AG09319 (cell line): ENCODE results near the gene CHD9NB.
"Not testable (repeated sequence)": the region's sequence is repeated elsewhere in the genome, so short reads cannot be mapped to it uniquely, and the experiment has no call there.

Experiments used
- DNase-seq: peaks from one replicate; pipeline ENCODE4 v3.0.0-alpha.2; 2010; ENCODE audit warnings: low read depth; ENCODE audit errors: extremely low read depth
- TF ChIP-seq, protein P1 (sequence below): IDR thresholded peaks from 2 replicates; pipeline ENCODE4 v1.5.1; 2011; ENCODE audit warnings: low read depth, mild to moderate bottlenecking, inconsistent platforms, low read length, moderate library complexity

The CHD9NB gene

DNA sequence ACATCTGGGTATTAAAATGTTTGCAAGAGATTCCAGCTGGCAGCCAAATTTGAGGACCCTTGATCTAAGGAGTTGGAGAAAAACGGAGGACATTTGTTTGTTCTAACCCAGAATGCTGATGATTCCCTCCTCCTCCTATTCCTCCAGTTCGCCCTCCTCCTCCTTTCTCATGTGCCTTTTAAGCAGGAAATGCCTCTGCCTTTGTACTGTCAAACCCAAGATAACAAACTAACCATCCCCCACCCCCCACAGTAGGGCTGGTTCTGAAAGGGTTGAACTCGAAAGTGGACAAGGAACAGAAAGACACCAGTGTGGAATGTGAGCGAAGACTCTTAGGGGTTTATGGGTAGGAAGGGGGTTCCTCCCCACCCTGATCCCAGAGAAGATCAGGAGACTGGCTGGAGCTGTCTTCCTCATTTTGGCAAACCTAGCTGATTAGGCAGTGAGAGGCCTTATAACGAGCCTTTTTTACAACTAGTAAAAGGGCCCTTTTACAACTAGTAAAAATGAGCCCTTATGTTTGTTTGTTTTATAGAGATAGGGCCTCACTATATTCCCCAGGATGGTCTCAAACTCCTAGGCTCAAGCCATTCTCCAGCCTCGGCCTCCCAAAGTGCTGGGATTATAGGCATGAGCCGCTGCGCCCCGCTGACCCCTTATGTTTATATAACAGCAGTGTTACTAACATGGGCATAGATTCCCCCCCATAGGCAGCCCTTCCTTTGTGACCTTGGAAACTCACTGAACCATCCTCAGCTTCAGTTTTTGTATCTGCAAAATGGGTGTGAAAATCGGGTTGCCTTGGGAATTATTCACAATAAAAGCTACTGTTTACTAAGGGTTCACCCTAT lies 3.1 kb upstream of the CHD9NB start:
- TF ChIP-seq, protein P1, sequence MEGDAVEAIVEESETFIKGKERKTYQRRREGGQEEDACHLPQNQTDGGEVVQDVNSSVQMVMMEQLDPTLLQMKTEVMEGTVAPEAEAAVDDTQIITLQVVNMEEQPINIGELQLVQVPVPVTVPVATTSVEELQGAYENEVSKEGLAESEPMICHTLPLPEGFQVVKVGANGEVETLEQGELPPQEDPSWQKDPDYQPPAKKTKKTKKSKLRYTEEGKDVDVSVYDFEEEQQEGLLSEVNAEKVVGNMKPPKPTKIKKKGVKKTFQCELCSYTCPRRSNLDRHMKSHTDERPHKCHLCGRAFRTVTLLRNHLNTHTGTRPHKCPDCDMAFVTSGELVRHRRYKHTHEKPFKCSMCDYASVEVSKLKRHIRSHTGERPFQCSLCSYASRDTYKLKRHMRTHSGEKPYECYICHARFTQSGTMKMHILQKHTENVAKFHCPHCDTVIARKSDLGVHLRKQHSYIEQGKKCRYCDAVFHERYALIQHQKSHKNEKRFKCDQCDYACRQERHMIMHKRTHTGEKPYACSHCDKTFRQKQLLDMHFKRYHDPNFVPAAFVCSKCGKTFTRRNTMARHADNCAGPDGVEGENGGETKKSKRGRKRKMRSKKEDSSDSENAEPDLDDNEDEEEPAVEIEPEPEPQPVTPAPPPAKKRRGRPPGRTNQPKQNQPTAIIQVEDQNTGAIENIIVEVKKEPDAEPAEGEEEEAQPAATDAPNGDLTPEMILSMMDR = no peak
- peak; percentile 39 for DNase-seq

DNA sequence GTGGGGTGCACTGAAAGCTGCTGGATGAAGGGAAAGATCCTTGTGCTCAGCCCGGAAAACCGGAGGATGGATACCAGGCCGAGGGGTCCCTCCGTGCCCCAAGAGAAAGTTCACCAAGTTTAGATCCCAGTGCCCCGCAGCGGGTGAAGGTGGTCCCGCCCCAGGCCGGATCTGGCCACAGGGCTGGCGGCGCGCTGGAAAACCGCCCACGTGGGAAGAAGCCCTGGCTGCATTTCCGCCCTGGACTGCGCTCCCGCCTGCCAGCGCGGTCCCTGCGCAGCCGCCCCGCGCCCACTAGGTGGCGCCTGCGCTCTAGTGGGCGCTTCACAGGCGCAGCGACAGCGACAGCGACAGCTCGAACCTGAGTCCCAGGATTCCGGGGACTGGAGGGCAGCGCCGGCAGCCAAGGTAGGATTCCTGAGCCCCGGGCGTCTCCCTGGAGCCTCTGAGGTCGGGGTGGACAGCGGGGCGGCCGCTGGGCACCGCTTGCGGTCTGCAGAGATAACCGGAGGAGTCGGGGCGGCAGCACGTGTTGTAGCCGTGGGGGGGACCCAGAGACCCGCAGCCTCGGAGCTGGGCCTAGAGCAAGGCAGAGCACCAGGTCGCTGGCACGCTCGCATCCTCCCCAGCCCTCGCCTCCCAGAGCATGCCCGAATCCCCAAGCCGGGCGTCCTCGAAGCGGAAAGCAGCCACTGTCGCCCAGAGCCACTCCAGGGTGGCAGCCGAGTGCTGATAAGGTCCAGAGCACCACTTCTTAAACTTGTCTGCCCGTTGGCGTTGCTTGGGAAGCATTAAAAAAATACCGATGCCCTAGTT lies 2.2 kb upstream of the CHD9NB start, which contains the start of gene CHD9:
Gene CHD9, plus strand, starts transcription at position 322 of the 816 bp plus-strand sequence. CDS start 101,099 bp downstream, outside the sequence.
- DNase-seq = peak; percentile 46
- TF ChIP-seq, protein P1 = peak; percentile 88

DNA sequence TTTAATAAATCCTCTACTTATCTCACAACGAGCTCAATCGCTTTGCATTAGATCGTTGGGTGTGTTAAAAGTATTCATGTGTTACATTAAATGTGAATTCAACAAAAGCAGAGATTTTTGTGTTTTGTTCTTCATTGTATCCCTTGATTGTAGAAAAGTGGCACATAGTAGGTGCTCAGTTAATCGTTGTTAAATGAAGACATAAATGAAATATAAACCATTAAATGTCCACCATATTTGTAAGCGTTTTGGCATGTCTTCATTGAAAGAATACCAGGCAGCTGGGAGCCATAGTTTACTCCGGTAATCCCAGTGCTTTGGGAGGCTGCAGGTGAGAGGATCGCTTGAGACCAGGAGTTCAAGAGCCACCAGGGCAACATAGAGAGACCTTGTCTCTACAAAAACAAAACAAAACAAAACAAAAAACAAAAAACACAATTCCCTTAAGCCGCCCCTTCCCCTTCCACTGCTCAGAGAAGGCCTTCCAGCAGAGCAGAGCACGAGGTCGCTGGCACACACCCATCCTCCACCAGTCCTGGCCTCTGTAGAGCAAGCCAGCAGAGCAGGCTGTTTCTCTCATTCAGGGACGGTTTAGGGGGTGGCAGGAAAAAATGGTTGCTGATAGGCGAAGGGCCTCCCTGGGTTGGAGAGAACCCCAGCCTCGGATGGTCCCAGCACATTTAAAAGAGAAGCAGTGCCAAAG lies 1.4 kb upstream of the CHD9NB start:
- TF ChIP-seq, protein P1 = no peak
- no peak for DNase-seq

DNA sequence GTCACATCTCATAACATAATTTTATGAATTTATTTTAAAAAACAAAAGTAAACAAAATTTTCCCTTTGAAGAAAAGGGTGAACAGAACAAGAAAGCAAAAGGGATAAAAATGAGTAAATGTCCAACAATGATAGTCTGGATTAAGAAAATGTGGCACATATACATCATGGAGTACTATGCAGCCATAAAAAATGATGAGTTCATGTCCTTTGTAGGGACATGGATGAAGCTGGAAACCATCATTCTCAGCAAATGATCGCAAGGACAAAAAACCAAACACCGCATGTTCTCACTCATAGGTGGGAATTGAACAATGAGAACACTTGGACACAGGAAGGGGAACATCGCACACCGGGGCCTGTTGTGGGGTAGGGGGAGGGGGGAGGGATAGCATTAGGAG lies 1.4 kb downstream of the CHD9NB start:
- DNase-seq = not testable (repeated sequence)

DNA sequence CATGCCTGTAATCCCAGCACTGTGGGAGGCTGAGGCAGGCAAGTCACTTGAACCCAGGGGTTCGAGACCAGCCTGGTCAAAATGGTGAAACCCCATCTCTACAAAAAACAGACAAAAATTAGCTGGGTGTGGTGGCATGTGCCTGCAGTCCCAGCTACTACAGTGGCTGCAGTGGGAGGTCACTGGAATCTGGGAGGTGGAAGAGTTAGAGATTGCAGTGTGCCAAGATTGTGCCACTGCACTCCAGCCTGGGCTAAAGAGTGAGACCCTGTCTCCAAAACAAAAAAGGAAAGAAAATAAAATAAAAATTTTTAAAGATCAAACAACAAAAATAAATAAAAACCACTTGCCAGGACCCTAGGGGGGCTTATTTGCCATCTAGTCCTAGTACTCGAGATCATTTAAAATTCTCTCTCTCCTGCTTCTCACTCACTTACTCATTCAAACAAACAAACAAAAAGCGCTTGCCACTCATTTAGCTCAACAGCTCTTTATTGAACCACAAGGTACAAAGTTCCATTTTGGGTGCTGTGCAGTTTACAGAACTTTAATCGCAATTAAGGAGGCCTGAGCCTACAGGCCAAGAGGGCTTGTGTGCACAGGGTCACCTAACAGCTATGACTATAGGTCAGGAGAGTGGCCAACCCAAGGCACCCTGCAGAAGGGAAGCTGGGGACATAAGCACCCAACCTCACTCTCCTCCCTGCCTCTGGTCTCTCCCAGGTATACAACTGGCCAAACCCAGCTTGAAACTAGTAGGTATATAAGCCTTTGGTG lies 4.4 kb downstream of the CHD9NB start:
- DNase-seq = no peak
- TF ChIP-seq, protein P1 = no peak

DNA sequence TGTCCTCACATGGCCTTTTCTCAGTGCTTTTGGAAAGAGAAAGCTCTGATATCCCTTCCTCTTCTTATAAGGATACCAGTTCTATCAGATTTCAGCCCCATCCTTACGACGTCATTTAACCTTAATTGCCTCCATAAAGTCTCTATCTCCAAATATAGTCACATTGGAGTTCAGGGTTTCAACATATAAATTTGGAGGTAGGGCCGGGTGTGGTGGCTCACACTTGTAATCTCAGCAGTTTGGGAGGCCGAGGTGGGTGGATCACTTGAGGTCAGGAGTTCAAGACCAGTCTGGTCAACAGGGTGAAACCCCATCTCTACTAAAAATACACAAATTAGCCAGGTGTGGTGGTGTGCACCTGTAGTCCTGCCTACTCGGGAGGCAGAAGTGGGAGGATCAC lies 5.2 kb downstream of the CHD9NB start:
- DNase-seq = not testable (repeated sequence)

DNA sequence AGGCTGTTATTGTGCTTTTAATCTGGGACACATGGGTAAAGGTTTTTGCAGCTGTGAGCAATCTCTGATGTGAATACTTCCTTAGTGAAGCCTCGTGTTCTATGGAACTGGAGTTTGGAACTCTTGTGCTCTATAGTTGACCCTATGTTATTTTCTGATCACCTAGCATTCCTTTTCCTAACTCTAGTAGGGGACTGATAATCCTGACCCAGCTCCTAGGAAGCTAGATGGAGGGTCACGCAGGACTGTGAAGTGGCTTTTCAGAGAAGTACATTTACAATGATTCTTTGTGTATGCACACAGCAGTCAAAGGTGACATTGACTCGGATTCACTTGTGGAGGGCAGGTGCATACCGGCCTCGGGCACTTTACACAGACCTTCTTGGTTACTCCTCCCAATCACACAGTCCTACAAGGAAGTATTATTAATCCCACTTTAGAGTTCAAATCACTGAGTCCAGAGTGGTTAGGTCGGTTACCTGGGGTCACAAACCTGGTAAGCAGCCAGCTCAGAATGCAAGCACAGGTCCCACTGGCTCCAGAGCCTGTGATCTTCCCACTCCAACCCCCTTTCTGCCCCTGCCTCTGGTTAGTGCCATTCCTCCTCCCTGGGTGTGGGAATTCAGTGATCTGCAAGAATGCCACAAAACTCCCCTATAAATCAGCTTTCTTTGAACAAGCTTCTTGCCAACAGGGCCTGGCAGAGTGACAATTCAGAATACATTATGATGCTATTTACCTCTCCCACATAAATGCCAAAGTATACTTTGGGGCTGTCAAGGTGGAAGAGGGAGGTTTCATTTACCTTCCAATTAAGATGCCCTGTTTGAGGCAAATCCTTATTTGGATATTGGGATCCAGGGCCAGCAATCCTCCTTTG lies 7.1 kb downstream of the CHD9NB start:
- DNase-seq = no peak
- TF ChIP-seq, protein P1 = no peak
